GM12874 (cell line): ENCODE results near the gene HPCAL1.

Experiments used
- TF ChIP-seq, protein P1 (sequence below): IDR thresholded peaks from 2 replicates; pipeline ENCODE4 v1.5.1; 2011; ENCODE audit warnings: low read depth, mild to moderate bottlenecking, control low read depth, low read length, moderate library complexity; ENCODE audit not compliant: insufficient read depth

HPCAL1 gene

DNA sequence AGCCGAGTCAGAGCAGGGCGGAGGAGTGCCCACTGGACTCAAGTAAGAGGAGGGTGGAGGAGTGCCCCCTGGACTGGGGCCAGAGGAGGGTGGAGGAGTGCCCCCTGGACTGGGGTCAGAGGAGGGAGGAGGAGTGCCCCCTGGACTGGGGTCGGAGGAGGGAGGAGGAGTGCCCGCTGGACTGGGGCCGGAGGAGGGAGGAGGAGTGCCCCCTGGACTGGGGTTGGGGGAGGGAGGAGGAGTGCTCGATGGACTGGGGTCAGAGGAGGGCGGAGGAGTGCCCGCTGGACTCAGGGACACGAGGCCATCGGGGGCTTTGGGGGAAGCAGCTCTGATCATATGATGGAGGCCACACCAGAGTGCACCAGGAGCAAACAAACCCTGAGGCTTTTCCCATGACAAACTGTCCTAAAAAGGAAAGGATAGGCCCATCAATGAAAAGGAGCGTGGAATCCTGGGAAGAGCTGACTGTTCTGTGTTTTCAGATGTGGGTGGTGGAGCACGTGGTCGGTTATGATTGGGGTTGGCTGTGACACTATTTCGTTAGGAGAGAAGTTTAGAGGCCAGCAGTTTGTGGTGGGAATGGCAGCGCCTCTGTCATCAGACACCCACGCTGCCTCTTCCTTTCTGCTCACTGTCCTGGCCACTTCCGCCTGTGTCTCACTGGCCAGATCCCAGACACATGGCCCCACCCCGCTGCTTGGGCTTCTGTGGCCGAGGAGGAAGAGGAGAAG is 24.5 kb upstream of the HPCAL1 start:
- TF ChIP-seq, protein P1, sequence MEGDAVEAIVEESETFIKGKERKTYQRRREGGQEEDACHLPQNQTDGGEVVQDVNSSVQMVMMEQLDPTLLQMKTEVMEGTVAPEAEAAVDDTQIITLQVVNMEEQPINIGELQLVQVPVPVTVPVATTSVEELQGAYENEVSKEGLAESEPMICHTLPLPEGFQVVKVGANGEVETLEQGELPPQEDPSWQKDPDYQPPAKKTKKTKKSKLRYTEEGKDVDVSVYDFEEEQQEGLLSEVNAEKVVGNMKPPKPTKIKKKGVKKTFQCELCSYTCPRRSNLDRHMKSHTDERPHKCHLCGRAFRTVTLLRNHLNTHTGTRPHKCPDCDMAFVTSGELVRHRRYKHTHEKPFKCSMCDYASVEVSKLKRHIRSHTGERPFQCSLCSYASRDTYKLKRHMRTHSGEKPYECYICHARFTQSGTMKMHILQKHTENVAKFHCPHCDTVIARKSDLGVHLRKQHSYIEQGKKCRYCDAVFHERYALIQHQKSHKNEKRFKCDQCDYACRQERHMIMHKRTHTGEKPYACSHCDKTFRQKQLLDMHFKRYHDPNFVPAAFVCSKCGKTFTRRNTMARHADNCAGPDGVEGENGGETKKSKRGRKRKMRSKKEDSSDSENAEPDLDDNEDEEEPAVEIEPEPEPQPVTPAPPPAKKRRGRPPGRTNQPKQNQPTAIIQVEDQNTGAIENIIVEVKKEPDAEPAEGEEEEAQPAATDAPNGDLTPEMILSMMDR = no peak

DNA sequence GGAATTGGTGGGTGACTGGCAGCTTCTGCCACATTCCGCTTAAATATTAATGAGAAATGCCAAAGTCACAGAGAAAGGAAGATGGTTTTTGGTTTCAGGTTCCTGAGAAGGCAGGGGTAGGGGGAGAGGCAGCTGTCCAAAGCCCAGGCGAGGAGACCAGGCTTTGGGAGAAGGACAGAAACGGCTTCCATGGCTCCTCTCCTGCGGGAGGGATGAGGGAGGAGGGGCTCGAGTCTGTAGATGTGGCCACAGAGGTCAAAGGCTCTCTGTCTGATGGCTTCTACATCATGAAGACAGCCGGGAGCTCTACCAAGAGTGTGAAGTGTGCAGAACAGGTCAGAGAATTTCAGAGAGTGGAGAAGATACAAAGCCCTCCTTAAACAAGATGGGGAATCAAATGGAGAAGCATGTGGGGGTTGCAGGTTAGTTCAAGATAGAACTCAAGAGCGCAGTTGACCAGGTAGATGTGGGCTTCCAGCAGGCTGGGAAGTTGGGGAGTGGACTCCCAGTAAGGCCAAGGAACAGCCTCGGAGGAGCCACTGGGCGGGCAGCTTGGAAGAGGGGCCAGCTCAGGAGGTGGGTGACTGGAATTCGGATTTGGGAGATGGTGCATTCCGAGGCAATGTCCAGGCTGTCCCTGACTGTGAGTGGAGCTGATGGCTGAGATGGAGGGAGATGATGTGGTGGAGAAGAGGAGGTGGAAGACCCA is 23.8 kb upstream of the HPCAL1 start:
- TF ChIP-seq, protein P1 = no peak

DNA sequence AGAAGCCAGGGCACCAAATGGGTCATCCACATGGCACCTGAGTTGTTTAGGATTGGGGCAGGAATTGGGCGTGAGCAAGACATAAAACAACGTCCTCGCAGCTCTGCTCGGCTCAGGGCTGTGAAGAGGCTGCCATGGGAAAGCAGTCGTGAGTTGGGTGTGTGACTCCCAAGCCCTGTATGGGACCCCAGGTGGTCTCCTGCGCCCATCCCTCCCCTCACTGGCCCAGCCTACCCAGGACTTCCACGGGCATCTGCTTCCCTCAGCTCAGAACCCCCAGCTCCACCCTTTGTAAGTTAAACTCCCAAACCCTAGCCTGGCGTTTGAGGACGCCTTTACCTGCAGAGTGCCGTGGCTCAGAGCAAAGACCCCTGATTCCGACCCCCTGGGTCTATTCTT is 23.2 kb upstream of the HPCAL1 start:
- TF ChIP-seq, protein P1 = no peak

DNA sequence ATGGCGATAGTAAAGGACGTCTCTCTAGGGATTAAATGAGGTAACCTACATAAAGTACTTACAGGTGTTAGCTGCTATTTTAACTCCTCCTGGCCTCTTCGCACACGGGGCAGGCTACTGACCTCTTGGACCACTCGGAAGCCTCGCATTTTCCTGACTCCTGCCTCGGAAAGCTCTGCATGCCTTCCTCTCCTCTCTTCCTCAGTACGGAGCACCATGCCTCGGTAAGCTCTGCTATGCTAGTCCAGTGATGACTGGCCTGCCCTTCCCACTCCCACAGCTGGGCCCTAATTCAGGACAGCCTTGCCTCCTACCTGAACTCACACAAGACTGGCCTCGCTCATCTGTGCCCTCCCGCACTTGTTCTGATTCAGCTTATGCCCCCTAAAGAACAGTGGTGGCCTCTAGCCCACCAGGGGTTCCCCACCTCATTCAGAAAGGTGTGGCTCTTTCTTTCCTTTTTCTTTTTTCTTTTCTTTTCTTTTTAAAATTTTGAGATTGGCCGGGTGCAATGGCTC is 22.7 kb upstream of the HPCAL1 start:
- TF ChIP-seq, protein P1 = no peak

DNA sequence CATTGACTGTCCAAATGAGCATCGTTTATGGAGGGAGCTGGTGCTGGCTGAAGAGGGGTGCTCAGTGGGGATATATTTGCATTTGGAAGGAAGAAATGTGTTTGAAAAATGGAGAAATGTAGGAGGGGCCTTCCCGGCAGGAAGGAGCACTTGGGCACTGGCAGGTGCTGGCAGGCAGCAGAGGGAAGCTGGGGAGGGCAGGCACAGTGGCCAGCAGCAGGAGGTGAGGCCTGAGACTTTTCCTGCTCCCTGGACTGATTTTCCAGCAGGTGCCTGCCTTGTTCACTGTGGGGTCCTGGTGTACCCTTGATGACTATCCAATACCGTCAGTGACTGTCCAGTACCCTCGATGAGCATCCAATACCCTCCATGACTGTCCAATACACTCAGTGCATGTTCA is 20.8 kb upstream of the HPCAL1 start:
- TF ChIP-seq, protein P1 = no peak

DNA sequence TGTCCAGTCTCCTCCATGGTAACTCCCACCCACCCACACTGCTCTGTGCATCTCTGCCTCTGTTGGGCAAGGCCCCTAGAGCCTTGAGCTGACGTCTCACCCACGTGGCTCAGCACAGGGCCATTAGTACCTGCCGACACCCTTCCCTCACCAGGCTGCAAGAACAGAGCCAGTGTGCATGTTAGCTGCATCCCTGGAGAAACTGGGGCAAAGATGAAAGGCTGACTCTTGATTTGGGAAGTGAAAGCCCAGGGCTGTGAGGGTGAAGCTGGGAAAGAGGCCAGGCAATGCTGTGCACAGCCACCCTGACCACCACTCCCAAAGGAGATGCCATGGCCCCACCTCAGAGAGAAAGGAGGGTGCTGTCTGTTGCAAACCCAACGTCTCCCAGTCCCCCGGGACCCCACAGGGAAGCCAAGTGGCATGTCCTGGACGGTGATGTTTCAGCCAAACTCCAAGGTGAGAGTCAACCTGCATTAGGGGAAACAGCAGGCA is 20.0 kb upstream of the HPCAL1 start:
- TF ChIP-seq, protein P1 = no peak
